HG02610 (cell line): ENCODE results near the gene TTLL5.

Experiments
- ATAC-seq: cut with Tn5 transposase; IDR thresholded peaks from one replicate; pipeline ENCODE4 v1.9.1; 2021; ENCODE audit warnings: mild to moderate bottlenecking, moderate library complexity; ENCODE audit not compliant: unreplicated experiment

TTLL5 gene

GRCh38 chr14:75700295-75700694, 39.2 kb downstream of the TTLL5 start:
- ATAC-seq: no peak

DNA sequence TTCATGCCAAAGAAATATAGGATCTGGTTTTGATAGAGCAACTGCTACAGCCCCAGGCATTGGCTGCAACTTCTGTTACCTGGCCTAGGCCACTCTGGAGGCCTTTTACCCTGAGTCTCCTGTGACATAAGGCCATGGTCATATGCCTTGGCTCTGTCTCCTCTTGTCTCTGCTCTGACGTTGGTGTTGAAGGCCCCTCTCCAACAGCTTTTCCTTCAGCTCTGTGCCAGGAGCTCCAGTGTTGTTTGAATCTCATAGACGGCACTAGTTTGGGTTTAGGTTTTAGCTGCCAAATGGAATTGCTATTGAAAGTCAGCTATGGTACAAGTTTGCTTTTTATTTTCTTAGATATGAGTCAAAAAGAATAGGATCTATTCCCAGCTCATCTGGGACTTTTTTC, 41.1 kb downstream of the TTLL5 start:
- no peak for ATAC-seq

- ATAC-seq: no peak
These were observed 41.7 kb downstream of the TTLL5 start for GRCh38 chr14:75702616-75703261.

DNA sequence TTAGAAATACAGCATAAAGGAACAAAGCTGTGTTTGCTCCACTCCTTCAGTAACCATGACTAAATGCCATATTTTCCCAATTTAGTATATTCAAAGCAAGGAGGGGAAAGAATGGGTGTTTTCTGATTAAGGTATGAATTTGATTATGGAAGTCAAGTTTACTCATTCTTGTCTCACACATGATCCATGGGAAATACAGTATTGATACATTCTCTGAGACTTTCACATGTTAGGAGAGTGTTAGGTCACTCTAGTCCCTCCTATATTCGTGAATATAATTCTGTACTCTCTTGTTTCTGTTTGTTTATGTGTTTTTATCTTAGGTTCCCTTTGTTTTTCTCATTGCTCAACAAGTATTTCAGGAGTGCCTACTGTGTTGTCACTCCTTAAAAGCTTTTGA, 42.4 kb downstream of the TTLL5 start:
- ATAC-seq: no peak

DNA sequence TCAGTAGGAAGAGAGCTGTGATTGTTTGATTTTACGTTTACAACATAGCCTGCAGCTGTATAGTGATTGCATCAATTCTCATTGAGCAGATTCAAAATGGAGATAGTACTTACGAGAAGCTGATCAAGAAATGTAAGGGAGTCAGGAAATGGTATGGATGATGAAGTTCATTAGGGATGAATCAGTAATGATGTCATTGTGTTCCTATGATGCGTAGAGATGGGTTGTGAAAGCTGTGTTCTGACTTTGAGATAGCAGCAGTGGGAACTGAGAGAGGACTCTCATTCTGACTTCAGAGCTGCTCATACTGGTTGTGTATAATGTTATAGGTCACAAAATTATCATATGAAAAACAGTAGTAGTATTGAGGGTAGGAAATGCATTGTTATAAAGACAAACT, 44.0 kb downstream of the TTLL5 start:
- no peak for ATAC-seq

GRCh38 chr14:75709207-75709812, 48.3 kb downstream of the TTLL5 start:
- no peak for ATAC-seq

- ATAC-seq: no peak
These were observed 50.2 kb downstream of the TTLL5 start for GRCh38 chr14:75711105-75711795.

GRCh38 chr14:75711796-75712211, 50.8 kb downstream of the TTLL5 start:
- no peak for ATAC-seq

- ATAC-seq: no peak
These were observed 53.9 kb downstream of the TTLL5 start for GRCh38 chr14:75714991-75715390.

GRCh38 chr14:75715926-75716780, 55.1 kb downstream of the TTLL5 start:
- no peak for ATAC-seq

- ATAC-seq: no peak
These were observed 56.7 kb downstream of the TTLL5 start for GRCh38 chr14:75717729-75718128.

GRCh38 chr14:75718199-75718598, 57.2 kb downstream of the TTLL5 start:
- no peak for ATAC-seq

GRCh38 chr14:75720116-75720515, 59.1 kb downstream of the TTLL5 start:
- no peak for ATAC-seq

GRCh38 chr14:75720842-75721498, 59.9 kb downstream of the TTLL5 start:
- ATAC-seq: no peak

GRCh38 chr14:75723716-75724115, 62.7 kb downstream of the TTLL5 start:
- no peak for ATAC-seq

DNA sequence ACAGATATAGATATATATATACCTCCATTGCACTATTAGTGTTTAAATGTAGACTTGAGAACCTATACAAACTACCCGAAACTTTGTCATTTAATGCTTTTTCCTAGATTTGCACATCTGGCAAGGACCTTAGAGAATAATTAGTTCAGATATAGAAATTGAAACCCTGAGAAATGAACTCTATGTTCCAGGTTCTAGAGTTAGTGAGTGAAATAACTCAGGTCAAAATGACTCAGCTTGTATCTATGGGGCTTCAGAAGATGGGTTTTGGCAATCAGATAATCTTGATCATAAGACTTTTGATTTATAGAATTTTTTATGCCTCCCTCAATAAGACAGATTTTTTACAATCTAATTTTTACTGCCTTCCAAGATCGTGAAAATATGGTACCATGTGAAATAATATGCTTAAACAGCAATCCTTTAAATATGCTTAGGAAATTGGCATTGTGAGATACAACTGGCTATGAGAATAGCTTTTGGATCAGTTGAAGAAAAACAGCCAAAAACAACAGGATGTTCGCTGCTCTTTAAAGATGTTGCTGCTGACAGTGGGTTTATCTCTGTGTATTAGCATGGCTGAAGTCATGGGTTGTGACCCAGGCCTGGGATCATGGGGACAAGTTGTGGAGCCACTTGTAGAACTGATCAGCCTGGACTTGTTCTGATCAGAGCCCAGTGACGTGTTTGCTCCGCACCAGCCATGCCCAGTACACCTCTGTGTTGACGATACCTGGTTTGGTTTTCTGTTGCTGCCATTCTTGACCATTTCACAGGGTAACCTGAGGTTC, 63.6 kb downstream of the TTLL5 start:
- ATAC-seq: peak; percentile 57

DNA sequence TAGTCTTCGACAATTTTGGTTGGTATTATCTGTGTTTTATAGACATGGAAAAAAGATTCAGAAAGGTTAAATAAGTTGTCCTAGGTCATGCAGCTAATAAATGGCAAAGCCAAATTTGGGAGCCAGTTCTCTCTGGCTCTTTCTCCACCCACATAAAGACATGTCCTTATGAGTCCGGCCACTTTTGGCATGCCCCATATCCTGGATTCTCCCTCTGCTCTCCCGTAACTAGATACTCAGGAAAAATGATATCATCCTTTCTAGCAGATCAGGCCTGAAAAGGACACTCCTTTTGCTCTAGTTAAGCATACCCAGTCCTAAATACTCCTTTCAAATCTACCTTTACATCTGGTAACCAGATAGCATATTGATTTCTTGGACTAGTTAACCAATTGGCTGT, 64.4 kb downstream of the TTLL5 start:
- no peak for ATAC-seq

- ATAC-seq: no peak
These were observed 65.3 kb downstream of the TTLL5 start for GRCh38 chr14:75726321-75726720.

GRCh38 chr14:75727124-75727523, 66.1 kb downstream of the TTLL5 start:
- ATAC-seq: no peak

DNA sequence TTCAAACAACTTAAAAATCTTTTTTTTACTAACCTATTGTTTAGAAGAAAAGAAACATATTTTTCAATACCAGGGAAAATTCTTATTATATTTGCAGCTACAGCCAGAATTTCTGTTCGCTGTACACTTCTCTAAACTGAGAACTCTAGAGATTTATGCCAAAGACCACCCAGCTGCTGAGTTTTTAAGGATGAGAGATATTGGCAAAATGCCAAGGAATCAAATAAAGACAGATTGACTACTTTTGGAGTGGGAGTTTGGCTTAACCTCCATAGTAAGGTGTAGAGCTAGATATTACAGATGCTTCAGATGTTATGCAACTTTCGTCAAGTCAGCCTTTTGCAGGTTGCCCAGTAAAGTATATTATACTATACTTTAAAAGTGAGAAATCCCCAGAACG, 71.8 kb downstream of the TTLL5 start:
- ATAC-seq: no peak
